WTC11 (cell line): Measurements from ENCODE around the gene NOP58. TPM values are rescaled to one million over a fixed set of nuclear protein-coding genes. Genes with fewer than 3 reads are reported as not detected.
A peak's percentile ranks its signal among the peaks of the same experiment; 100 is the strongest.

Source experiments
- ATAC-seq: fragments of 200-7000 bp; cut with Tn5 transposase; 2 replicates; pipeline ENCODE4 v1.10.0; 2021; ENCODE audit warnings: mild to moderate bottlenecking, moderate library complexity
- CTCF ChIA-PET: fragments of 300-600 bp; sonication (Branson Sonifier 250); formaldehyde crosslinking; loops from one replicate; lab custom pipeline; 2021; ENCODE audit warnings: antibody characterized with exemption; lab: Charles Lee
- POLR2A ChIA-PET: fragments of 350-600 bp; sonication (Branson Sonifier 250); formaldehyde crosslinking; loops from one replicate; lab custom pipeline; 2021; ENCODE audit warnings: antibody characterized with exemption; lab: Charles Lee
- DNase-seq: peaks from one replicate; pipeline ENCODE4 v3.0.0; 2021; ENCODE audit warnings: low spot score
- H3K27ac Mint-ChIP-seq: 2 replicates; pipeline ENCODE4 v1.8.0; 2021; ENCODE audit warnings: mixed read lengths
- H3K27me3 Mint-ChIP-seq: 2 replicates; pipeline ENCODE4 v1.8.0; 2021; ENCODE audit warnings: low read depth, mild to moderate bottlenecking, moderate library complexity, mixed read lengths
- H3K36me3 Mint-ChIP-seq: 2 replicates; pipeline ENCODE4 v1.8.0; 2021; ENCODE audit warnings: mixed read lengths
- H3K4me1 Mint-ChIP-seq: 2 replicates; pipeline ENCODE4 v1.8.0; 2022; ENCODE audit warnings: mixed read lengths
- H3K4me3 Mint-ChIP-seq: 2 replicates; pipeline ENCODE4 v1.8.0; 2021; ENCODE audit warnings: mild to moderate bottlenecking, moderate library complexity, mixed read lengths
- H3K9me3 Mint-ChIP-seq: 2 replicates; pipeline ENCODE4 v1.8.0; 2021; ENCODE audit warnings: mixed read lengths
- ELF4 ChIP-seq: sonication (generic); formaldehyde crosslinking; IDR thresholded peaks from 2 replicates; pipeline ENCODE4 v1.8.1; 2022; ENCODE audit warnings: low read depth, mild to moderate bottlenecking, moderate library complexity, missing genetic modification reagents
- RELA ChIP-seq: sonication (generic); formaldehyde crosslinking; IDR thresholded peaks from 2 replicates; pipeline ENCODE4 v1.8.1; 2022; ENCODE audit warnings: missing genetic modification reagents, mild to moderate bottlenecking, borderline replicate concordance
- SP1 ChIP-seq: sonication (generic); formaldehyde crosslinking; conservative IDR thresholded peaks from 2 replicates; pipeline ENCODE4 v1.8.1; 2022; ENCODE audit warnings: missing genetic modification reagents
- STAT6 ChIP-seq: sonication (generic); formaldehyde crosslinking; conservative IDR thresholded peaks from 2 replicates; pipeline ENCODE4 v1.8.1; 2023; ENCODE audit warnings: mild to moderate bottlenecking, low read depth, missing genetic modification reagents, moderate library complexity
- TEAD4 ChIP-seq: sonication (generic); formaldehyde crosslinking; IDR thresholded peaks from 2 replicates; pipeline ENCODE4 v1.8.0; 2022; ENCODE audit warnings: mild to moderate bottlenecking, missing genetic modification reagents
- ZNF121 ChIP-seq: sonication (generic); formaldehyde crosslinking; IDR thresholded peaks from 2 replicates; pipeline ENCODE4 v1.8.0; 2023; ENCODE audit warnings: missing genetic modification reagents
- ZNF532 ChIP-seq: fragments of 250-450 bp; sonication (Bioruptor Pico); IDR thresholded peaks from 2 replicates; pipeline ENCODE4 v1.9.0; 2021; ENCODE audit warnings: mild to moderate bottlenecking, borderline replicate concordance
- total RNA-seq: library from RNA; stranded (reverse); gene quantifications from 3 replicates; pipeline ENCODE4 v1.2.3, GENCODE V29; 2021
- TF ChIP-seq, protein P1 (sequence below): sonication (generic); formaldehyde crosslinking; IDR thresholded peaks from 2 replicates; pipeline ENCODE4 v1.8.1; 2022; ENCODE audit warnings: low read depth, missing genetic modification reagents, borderline replicate concordance
- TF ChIP-seq, protein P2 (sequence below): sonication (generic); formaldehyde crosslinking; IDR thresholded peaks from 2 replicates; pipeline ENCODE4 v1.8.0; 2022; ENCODE audit warnings: mild to moderate bottlenecking, missing genetic modification reagents

NOP58 gene
- total RNA-seq, 1 experiment from 2014 or later, result 136 TPM

- no peaks in the 10 kb centered on the region for H3K27me3 Mint-ChIP-seq
- H3K9me3 Mint-ChIP-seq, result no peaks in the 10 kb centered on the region
- DNase-seq (no peak), ATAC-seq (peak; percentile 80)
- POLR2A ChIA-PET, result no interaction called here
- H3K4me3 Mint-ChIP-seq, result no peak overlapping the region
- H3K36me3 Mint-ChIP-seq, result no peaks in the 10 kb centered on the region
- CTCF ChIA-PET, result interaction anchor here (0.5 kb wide), 1 partner anchor 614 kb away, joined by 4 read pairs; no protein-coding TSS in a partner anchor
- peaks cover 10% of the 10 kb centered on the region for H3K4me1 Mint-ChIP-seq
- TF ChIP-seq STAT6 (CRISPR knock-in tag) (no peak), TEAD4 (CRISPR knock-in tag) (no peak), RELA (CRISPR knock-in tag) (no peak), ZNF532 (no peak), ELF4 (CRISPR knock-in tag) (no peak)
- TF ChIP-seq, protein P1, sequence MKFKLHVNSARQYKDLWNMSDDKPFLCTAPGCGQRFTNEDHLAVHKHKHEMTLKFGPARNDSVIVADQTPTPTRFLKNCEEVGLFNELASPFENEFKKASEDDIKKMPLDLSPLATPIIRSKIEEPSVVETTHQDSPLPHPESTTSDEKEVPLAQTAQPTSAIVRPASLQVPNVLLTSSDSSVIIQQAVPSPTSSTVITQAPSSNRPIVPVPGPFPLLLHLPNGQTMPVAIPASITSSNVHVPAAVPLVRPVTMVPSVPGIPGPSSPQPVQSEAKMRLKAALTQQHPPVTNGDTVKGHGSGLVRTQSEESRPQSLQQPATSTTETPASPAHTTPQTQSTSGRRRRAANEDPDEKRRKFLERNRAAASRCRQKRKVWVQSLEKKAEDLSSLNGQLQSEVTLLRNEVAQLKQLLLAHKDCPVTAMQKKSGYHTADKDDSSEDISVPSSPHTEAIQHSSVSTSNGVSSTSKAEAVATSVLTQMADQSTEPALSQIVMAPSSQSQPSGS, result no peak
- peak overlapping the region; percentile 82 for H3K27ac Mint-ChIP-seq
Observed at GRCh38 chr2:202344178-202344577, 78.6 kb downstream of the NOP58 start.

DNA sequence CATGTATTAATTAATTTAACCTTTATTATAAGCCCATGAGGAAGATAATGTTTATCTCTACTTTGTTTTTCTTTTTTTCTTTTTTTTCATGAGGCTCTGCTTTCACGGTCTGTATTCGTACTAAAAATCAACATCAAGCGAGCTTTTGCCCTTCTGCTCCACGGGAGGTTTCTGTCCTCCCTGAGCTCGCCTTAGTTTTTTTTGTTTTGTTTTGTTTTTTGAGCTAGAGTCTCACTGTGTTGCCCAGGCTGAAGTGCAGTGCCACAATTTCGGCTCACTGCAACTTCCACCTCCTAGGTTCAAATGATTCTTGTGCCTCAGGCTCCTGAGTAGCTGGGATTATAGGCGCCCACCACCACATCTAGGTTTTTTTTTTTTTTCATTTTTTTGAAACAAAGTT is 80.6 kb downstream of the NOP58 start:
- peaks cover 10% of the 10 kb centered on the region for H3K4me1 Mint-ChIP-seq
- no peak for DNase-seq
- no peak for ATAC-seq
- TF ChIP-seq, protein P2, sequence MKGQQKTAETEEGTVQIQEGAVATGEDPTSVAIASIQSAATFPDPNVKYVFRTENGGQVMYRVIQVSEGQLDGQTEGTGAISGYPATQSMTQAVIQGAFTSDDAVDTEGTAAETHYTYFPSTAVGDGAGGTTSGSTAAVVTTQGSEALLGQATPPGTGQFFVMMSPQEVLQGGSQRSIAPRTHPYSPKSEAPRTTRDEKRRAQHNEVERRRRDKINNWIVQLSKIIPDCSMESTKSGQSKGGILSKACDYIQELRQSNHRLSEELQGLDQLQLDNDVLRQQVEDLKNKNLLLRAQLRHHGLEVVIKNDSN (CRISPR knock-in tag), result no peak
- no peak for TF ChIP-seq SP1
- TF ChIP-seq ZNF121 (CRISPR knock-in tag), result peak; percentile 17; the same call in 1 of the 2 replicates
- ChIA-PET CTCF (no interaction called here), POLR2A (no interaction called here)
- no peaks in the 10 kb centered on the region for H3K36me3 Mint-ChIP-seq
- no peaks in the 10 kb centered on the region; the same call in 1 of the 2 replicates for H3K27me3 Mint-ChIP-seq
- no peak overlapping the region for H3K27ac Mint-ChIP-seq
- no peak overlapping the region for H3K4me3 Mint-ChIP-seq
- H3K9me3 Mint-ChIP-seq, result no peaks in the 10 kb centered on the region

Other genes starting within 250 kb of the NOP58 start
- 136 to 153 TPM (median 137 TPM) in 3 replicates for gene FZD7, start 231.9 kb upstream of the NOP58 start, total RNA-seq
- gene KIAA2012, start 192.5 kb upstream of the NOP58 start, total RNA-seq, result not detected in 3 replicates
- 172 to 181 TPM (median 172 TPM) in 3 replicates for gene SUMO1, start 27.2 kb upstream of the NOP58 start, total RNA-seq
- 18.1 to 22.1 TPM (median 19.8 TPM) in 3 replicates for gene BMPR2, start 110.6 kb downstream of the NOP58 start, total RNA-seq